GM18511 (cell line): ENCODE results near the gene COL27A1.

ENCODE experiments used
- ATAC-seq: cut with Tn5 transposase; IDR thresholded peaks from one replicate; pipeline ENCODE4 v1.9.1; 2021; ENCODE audit warnings: mild to moderate bottlenecking, moderate library complexity; ENCODE audit not compliant: unreplicated experiment

COL27A1 gene

GRCh38 chr9:114155263-114155994 is at the start of gene COL27A1:
Gene COL27A1 (plus strand): TSS chr9:114155537. CDS start chr9:114155951, 414 bp downstream.
- peak; percentile 92 for ATAC-seq

DNA sequence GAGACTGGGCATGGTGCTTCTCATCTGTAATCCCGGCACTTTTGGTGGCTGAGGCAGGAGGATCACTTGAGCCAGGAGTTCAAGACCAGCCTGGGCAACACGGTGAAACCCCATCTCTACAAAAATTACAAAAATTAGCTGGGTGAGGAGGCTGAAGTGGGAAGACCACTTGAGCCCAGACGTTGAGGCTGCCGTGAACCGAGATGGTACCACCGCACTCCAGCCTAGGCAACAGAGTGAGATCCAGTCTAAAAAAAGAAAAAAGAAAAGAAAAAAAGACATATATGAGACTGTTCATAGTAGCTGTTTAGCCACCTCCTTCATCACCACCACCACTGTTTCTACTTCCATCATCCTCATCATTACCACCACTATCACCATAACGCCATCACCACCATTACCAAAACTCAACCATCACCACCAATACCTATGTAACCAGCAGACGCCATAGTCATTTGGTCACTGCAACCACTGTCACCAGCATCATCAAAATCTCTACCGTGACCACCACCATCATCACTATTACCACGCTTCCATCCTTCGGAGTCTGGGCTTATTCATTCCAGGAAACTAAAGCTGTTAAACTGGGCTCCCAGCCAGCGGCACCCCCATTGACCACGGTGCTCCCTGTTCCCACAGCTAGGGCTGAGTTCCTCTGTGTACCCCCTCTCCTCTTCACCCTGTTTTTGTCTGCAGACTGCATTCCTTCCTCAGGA is 47.9 kb upstream of the COL27A1 start:
- no peak for ATAC-seq

DNA sequence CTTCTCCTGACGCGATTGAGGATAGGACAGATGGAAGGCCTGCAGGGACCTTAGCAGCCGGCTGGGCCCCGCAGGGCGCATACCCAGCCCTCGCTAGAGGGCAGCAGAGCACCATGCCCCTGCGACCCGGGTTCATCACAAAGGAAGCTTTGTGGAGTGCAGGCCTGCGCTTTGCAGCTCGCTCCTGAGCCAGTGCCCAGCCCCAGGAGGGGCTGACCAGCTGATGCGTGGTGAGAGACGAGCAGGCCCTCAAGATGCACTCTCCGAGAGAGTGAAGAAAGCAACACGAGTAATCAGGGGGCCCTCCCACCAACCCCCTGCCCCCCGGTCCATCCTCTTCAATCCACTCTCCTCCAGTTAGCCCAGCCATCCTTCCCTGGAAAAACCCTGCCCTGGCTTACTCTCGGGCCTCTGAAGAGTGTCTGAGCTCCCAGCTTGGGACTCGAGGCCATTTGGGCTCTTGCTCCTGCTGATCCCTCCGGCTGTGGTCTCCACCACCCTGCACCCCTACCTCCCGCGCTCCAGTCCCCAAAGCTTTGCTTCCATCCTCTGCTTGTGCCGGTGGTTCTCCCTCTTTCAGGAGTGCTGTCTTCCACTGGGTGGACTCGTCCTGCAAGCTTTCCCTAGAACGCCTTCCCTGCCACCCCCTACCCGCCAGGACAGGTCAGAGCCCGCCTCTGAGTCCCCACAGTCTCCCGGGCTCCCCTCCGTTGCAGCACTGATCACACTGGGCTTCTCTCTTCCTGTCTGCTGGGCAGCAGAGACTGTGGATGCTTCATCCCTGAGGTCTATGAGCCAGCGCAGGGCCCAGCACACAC is 47.1 kb upstream of the COL27A1 start:
- no peak for ATAC-seq

DNA sequence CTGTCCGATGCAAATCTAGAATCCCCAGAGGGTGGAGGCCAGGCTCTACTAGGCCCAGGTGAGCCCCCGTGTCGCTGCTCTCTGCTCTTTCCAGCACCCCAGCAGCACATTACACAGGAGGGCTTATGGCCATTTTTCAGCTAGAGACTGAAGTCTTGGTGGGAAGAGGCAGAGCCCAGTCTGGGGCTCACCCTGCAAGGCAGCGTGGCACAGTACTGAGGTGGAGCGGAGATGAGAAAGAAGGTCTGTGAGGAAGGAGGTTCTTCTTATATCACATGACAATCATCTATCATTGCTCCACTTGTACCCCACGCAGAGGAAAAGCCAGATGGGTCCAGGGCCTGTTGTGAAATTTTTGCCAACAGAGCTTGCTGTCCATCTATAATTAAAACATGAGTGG is 46.2 kb upstream of the COL27A1 start:
- no peak for ATAC-seq

- no peak for ATAC-seq
These were observed 45.2 kb upstream of the COL27A1 start for GRCh38 chr9:114110180-114110579.

- ATAC-seq: no peak
These were observed 43.0 kb upstream of the COL27A1 start for GRCh38 chr9:114112325-114112724.

DNA sequence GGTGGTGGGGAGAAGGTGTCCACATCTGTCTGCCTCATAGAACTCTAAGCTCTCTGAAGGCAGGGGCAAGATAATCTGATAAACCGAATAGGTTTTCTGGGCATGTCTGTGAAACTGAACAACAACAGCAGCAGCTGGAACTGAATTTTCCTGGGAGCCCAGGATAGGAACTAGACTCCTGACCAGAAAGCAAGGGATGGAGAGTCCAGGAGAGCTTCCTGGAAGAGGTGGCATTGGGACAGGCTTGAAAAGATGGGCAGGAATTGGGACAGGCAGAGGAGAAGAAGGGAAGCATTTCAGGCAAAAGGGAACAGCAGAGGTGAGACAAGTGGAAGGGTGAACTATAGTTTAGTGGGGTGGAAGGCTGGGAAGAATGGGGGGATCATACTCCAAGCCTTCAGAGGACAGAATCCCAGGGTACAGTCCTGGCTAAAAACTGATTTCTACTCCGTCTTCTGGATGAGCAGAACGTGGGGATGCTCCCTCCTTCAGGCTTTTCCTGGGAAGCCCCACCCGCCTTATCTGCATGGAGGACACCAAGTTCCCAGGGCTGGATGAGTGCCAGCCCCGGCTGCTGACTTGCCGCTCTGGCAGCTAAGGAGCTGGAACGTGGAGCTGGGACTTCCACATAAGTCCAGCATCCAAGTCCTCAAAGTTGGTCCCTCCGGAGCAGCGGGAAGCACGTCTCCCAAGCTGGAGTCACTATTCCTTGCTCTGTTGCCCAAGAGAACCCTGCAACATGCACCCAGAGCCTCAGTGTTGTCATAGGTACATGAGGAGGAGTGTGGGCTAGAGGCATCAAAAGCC is 42.4 kb upstream of the COL27A1 start:
- no peak for ATAC-seq

DNA sequence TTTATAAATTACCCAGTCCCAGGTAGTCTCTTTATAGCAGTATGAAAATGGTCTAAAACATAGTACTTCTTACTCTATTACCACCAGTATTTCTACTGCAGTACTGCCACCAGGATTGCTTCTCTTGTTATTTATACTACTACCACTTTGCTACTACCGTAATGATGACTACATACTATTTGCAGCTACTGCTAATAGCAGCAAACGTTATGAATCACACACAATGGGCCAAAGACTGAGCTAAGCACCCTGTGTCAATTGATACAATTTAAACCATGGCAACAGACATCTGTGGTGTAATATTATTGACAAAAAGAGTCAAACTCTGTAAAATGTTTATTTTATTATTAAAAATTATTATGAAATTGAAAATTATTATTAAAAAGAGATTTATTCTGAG is 41.0 kb upstream of the COL27A1 start:
- ATAC-seq: no peak

GRCh38 chr9:114115654-114116125 is 39.6 kb upstream of the COL27A1 start:
- ATAC-seq: no peak

GRCh38 chr9:114116126-114116747 is 39.1 kb upstream of the COL27A1 start:
- no peak for ATAC-seq

DNA sequence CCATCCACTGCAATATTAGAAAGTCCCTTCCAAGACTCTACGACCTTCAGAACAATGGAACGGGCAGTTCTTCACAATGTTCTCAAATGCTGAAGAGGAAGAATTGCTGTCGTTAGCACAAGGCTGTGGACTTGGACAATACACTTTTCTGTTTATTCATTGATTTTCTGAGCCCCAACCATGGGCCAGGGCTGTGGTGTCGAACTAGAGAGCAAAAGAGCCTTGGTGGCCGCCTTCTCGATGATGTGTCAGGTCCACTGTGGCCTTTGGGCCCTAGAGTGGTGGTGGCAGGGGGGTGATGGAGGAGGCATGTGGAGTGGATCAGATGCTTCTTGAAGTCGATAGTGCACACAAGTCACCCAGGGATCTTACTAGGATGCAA is 37.7 kb upstream of the COL27A1 start:
- no peak for ATAC-seq

- ATAC-seq: no peak
These were observed 37.1 kb upstream of the COL27A1 start for GRCh38 chr9:114117996-114118830.

DNA sequence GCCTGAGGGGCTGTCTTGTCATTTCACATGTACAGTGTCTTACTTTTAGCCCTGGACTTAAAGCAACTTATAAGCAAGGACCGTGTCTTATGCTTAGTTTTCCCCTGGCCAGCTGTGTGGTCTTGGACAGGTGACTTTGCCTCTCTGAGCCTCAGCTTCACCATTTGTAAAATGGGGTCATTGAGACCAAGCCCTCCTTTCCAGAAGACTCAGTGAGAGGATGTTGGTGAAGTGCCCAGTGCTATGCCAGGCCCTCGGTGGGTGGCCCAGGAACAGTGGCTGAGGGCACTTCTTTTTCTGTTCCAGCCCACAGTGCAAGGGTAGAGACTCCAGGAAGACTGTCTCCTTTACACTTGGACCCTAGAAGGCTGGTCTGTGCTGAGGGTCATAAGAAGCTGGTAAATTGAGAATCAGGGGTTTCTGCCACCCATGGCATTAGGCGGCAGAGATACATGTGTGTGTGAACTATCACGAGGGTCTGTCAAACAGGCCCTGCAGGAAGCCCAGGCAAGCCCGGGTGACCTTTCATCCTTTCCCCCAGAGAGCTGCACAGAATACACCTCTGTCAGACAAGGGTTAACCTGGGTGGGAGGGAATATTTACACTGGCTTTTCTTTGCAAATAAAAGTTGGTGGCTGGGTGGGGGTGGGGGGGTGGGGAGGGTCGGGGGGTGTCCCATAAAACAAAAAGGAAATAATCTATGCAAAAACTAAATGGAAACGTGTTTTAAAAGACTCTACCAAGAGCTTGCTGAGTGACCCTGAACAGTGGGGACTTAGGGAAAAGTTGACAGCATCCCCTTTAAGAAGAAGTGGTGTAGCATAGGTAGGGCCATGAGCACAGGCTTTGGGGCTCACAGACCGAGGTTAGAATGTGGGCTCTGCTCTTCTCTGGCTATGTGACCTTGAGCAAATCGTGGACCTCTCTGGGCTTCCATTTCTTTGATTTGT is 35.8 kb upstream of the COL27A1 start:
- ATAC-seq: no peak

DNA sequence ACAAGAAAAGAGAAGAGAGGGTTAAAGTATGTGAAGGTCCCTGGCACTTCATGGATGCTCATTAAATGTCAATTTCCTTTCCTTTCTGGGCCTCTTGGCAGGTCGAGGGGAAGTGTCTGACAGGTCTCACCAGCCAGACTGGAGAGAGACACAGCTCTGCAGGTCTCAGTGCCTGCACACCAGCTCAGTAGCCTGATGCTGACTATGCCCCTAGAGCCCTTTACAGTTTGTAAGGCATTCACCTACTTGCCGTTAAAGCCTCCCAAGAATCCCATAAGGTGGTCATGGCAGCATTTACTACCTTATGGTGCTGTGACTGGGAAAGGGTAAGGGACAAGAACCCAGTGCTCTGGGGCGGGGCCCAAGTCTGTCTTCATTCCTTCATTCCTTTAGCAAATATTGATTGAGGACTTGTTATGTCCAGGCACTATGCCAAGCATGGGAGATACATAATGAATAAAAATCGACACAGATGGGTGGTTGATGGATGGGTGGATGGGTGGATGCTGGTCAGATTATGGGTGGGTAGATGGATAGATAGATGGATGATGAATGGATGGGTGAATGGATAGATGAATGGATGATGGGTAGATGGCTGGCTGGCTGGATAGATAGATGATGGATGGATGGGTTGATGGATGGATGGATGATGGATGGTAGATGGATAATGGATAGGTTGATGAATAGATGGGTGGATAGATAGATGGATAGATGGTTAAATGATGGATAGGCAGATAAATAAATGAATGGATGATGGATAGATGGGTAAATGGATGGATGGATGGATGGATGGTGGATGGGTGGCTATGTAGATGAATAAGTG is 34.9 kb upstream of the COL27A1 start:
- ATAC-seq: no peak

GRCh38 chr9:114121227-114122135 is 33.9 kb upstream of the COL27A1 start:
- no peak for ATAC-seq
